Caco-2 (cell line): ENCODE measurements around the gene ZFHX3. TPM values are rescaled to one million over a fixed set of nuclear protein-coding genes. Genes with fewer than 3 reads are reported as not detected.

ENCODE experiments used
- BruUV-seq: library from RNA; stranded (reverse); fragments of 400-500 nt; replicated peaks from 2 replicates; lab custom pipeline; 2021; lab: Mats Ljungman, UMichigan
- CTCF ChIA-PET: fragments of 300-600 bp; sonication (Branson Sonifier 250); formaldehyde crosslinking; loops from one replicate; lab custom pipeline; 2022; ENCODE audit warnings: antibody characterized with exemption; lab: Charles Lee
- POLR2A ChIA-PET: fragments of 300-600 bp; sonication (Branson Sonifier 250); formaldehyde crosslinking; loops from one replicate; lab custom pipeline; 2022; ENCODE audit warnings: antibody characterized with exemption; lab: Charles Lee
- DNase-seq, 2 experiments: peaks; one replicate each; pipeline versions ENCODE4 v3.0.0 to v3.0.0-alpha.2; 2020 to 2022
- H3K27me3 ChIP-seq: replicated peaks from 2 replicates; pipeline ENCODE4 v1.6.0; 2011; ENCODE audit warnings: low read length; ENCODE audit not compliant: control insufficient read depth, insufficient read depth
- H3K36me3 ChIP-seq: 2 replicates; pipeline ENCODE4 v1.5.1; 2011; ENCODE audit warnings: low read length; ENCODE audit not compliant: control insufficient read depth, insufficient read depth
- H3K4me1 ChIP-seq: fragments of 250-450 bp; sonication (Bioruptor Pico); 2 replicates; pipeline ENCODE4 v1.5.1; 2020; ENCODE audit warnings: mild to moderate bottlenecking
- H3K4me3 ChIP-seq: 2 replicates; pipeline ENCODE4 v1.5.1; 2011; ENCODE audit warnings: low read depth, mild to moderate bottlenecking, control low read depth, low read length
- H3K9me3 ChIP-seq: fragments of 250-450 bp; sonication (Bioruptor Pico); 2 replicates; pipeline ENCODE4 v1.5.1; 2020; ENCODE audit warnings: mild to moderate bottlenecking, moderate library complexity
- H3K27ac Mint-ChIP-seq: one replicate; pipeline ENCODE4 v1.8.0; 2022; ENCODE audit warnings: mixed read lengths; ENCODE audit not compliant: unreplicated experiment
- H3K27me3 Mint-ChIP-seq: one replicate; pipeline ENCODE4 v1.8.0; 2022; ENCODE audit warnings: mixed read lengths; ENCODE audit not compliant: insufficient read depth, unreplicated experiment
- H3K36me3 Mint-ChIP-seq: one replicate; pipeline ENCODE4 v1.8.0; 2022; ENCODE audit warnings: mild to moderate bottlenecking, mixed read lengths; ENCODE audit not compliant: insufficient read depth, unreplicated experiment
- H3K4me1 Mint-ChIP-seq: one replicate; pipeline ENCODE4 v1.8.0; 2022; ENCODE audit warnings: low read depth, mixed read lengths; ENCODE audit not compliant: unreplicated experiment
- H3K4me3 Mint-ChIP-seq: one replicate; pipeline ENCODE4 v1.8.0; 2022; ENCODE audit warnings: mild to moderate bottlenecking, moderate library complexity, mixed read lengths; ENCODE audit not compliant: unreplicated experiment
- H3K9me3 Mint-ChIP-seq: one replicate; pipeline ENCODE4 v1.8.0; 2022; ENCODE audit warnings: mixed read lengths; ENCODE audit not compliant: unreplicated experiment
- CTCF ChIP-seq, 2 experiments: fragments of 200-600 bp in 1 of 2; IDR thresholded peaks; 1 replicate in 1 of 2; 2 replicates in 1 of 2; pipeline versions ENCODE4 v1.5.1 to v1.8.0; 2011 to 2022; ENCODE audit warnings: antibody characterized with exemption in 1 of 2, control low read depth in 1 of 2, inconsistent platforms in 1 of 2, low read depth in 1 of 2, low read length in 1 of 2, mild to moderate bottlenecking in 1 of 2, moderate library complexity in 1 of 2; ENCODE audit not compliant: insufficient read depth in 1 of 2, severe bottlenecking in 1 of 2, unreplicated experiment in 1 of 2
- intact Hi-C: fragments of 100-400 bp; cut with micrococcal nuclease; formaldehyde crosslinking; loops from one replicate; pipeline ENCODE4 v1.10.0; 2022; ENCODE audit not compliant: unreplicated experiment
- total RNA-seq: library from RNA; stranded (reverse); gene quantifications from 2 replicates; pipeline ENCODE4 v1.2.3, GENCODE V29; 2022

Gene ZFHX3
- total RNA-seq, 1 experiment from 2014 or later = 39.9 TPM

- H3K27ac Mint-ChIP-seq = no peak overlapping the region
- H3K9me3 ChIP-seq = no peaks in the 10 kb centered on the region
- TF ChIP-seq CTCF (IDR thresholded peaks at IDR 0.05; ENCODE audit: insufficient read depth in 1 of 2, low read depth in 1 of 2, low read length in 1 of 2, severe bottlenecking in 1 of 2, unreplicated experiment in 1 of 2) = no peak
- peaks cover 24% of the 10 kb centered on the region for H3K4me1 Mint-ChIP-seq
- peaks cover 10% of the 10 kb centered on the region for H3K4me1 ChIP-seq
- ChIA-PET POLR2A (no interaction called here), CTCF (no interaction called here)
- no TSS peak for BruUV-seq
- no peaks in the 10 kb centered on the region for H3K27me3 ChIP-seq
- H3K36me3 Mint-ChIP-seq = peaks cover 12% of the 10 kb centered on the region
- intact Hi-C loops = no loop called here
- H3K4me3 ChIP-seq = no peak overlapping the region
- DNase-seq = no peak
- no peaks in the 10 kb centered on the region for H3K9me3 Mint-ChIP-seq
- no peaks in the 10 kb centered on the region for H3K27me3 Mint-ChIP-seq
- no peaks in the 10 kb centered on the region for H3K36me3 ChIP-seq
- peak overlapping the region; percentile 62 for H3K4me3 Mint-ChIP-seq
Observed at GRCh38 chr16:73066331-73066926, 18.5 kb upstream of the ZFHX3 start.

GRCh38 chr16:73065632-73066330 is 17.9 kb upstream of the ZFHX3 start:
- H3K4me1 Mint-ChIP-seq = peaks cover 19% of the 10 kb centered on the region
- no TSS peak for BruUV-seq

More at GRCh38 chr16:73065632-73066330, 17.9 kb upstream of the ZFHX3 start:
- no peak overlapping the region for H3K4me3 ChIP-seq
- peak overlapping the region; percentile 62 for H3K4me3 Mint-ChIP-seq
- H3K27me3 Mint-ChIP-seq = no peaks in the 10 kb centered on the region
- POLR2A ChIA-PET = no interaction called here
- H3K4me1 ChIP-seq = peaks cover 6% of the 10 kb centered on the region
- no peak overlapping the region for H3K27ac Mint-ChIP-seq
- DNase-seq = no peak
- H3K36me3 ChIP-seq = no peaks in the 10 kb centered on the region
- H3K27me3 ChIP-seq = no peaks in the 10 kb centered on the region
- H3K9me3 ChIP-seq = no peaks in the 10 kb centered on the region
- H3K9me3 Mint-ChIP-seq = no peaks in the 10 kb centered on the region
- intact Hi-C loops = no loop called here
- H3K36me3 Mint-ChIP-seq = peaks cover 10% of the 10 kb centered on the region
- CTCF ChIA-PET = no interaction called here
- no peak for TF ChIP-seq CTCF (IDR thresholded peaks at IDR 0.05; ENCODE audit: insufficient read depth in 1 of 2, low read depth in 1 of 2, low read length in 1 of 2, severe bottlenecking in 1 of 2, unreplicated experiment in 1 of 2)
